Measurements from ENCODE around the gene ANXA3.
"Not testable (repeated sequence)": the region's sequence is repeated elsewhere in the genome, so short reads cannot be mapped to it uniquely, and the experiment has no call there.

- TF ChIP-seq CTCF (IDR thresholded peaks at IDR 0.05); ZNF232 (CRISPR knock-in tag; IDR thresholded peaks at IDR 0.05): not testable (repeated sequence)
Observed at GRCh38 chr4:78598431-78598830, 46.9 kb downstream of the ANXA3 start.
